Measurements from ENCODE around the gene TXNDC11.

TXNDC11 gene

GRCh38 chr16:11649276-11649675, 93.4 kb downstream of the TXNDC11 start:
- DNase-seq, result no peak

- DNase-seq, result no peak
Observed at GRCh38 chr16:11642765-11643116, 99.9 kb downstream of the TXNDC11 start.

- peak; percentile 55 for DNase-seq
Observed at GRCh38 chr16:11640987-11641817, 101.5 kb downstream of the TXNDC11 start.

- no peak for DNase-seq
Observed at GRCh38 chr16:11639925-11640899, 102.4 kb downstream of the TXNDC11 start.

- DNase-seq, result no peak
Observed at GRCh38 chr16:11639008-11639562, 103.6 kb downstream of the TXNDC11 start.

- DNase-seq, result no peak
Observed at GRCh38 chr16:11638140-11638539, 104.5 kb downstream of the TXNDC11 start.

GRCh38 chr16:11637320-11637719, 105.3 kb downstream of the TXNDC11 start:
- DNase-seq, result no peak

- DNase-seq, result peak; percentile 79
Observed at GRCh38 chr16:11636172-11636721, 106.4 kb downstream of the TXNDC11 start.

- DNase-seq, result no peak
Observed at GRCh38 chr16:11635679-11636171, 106.9 kb downstream of the TXNDC11 start.

GRCh38 chr16:11635113-11635652, 107.5 kb downstream of the TXNDC11 start:
- DNase-seq, result no peak

GRCh38 chr16:11634312-11634711, 108.3 kb downstream of the TXNDC11 start:
- DNase-seq, result no peak

- DNase-seq, result no peak
Observed at GRCh38 chr16:11633113-11633512, 109.5 kb downstream of the TXNDC11 start.

- no peak for DNase-seq
Observed at GRCh38 chr16:11632455-11632939, 110.2 kb downstream of the TXNDC11 start.

- no peak for DNase-seq
Observed at GRCh38 chr16:11631214-11631613, 111.4 kb downstream of the TXNDC11 start.

GRCh38 chr16:11630768-11631056, 111.9 kb downstream of the TXNDC11 start:
- no peak for DNase-seq

- no peak for DNase-seq
Observed at GRCh38 chr16:11630046-11630767, 112.5 kb downstream of the TXNDC11 start.

Measured in NCI-H1436 (cell line).